ENCODE data around the gene MAP3K10.

The MAP3K10 gene

GRCh38 chr19:40233811-40234389 lies 42.7 kb downstream of the MAP3K10 start:
- DNase-seq (ENCODE audit: low spot score) = no peak

DNA sequence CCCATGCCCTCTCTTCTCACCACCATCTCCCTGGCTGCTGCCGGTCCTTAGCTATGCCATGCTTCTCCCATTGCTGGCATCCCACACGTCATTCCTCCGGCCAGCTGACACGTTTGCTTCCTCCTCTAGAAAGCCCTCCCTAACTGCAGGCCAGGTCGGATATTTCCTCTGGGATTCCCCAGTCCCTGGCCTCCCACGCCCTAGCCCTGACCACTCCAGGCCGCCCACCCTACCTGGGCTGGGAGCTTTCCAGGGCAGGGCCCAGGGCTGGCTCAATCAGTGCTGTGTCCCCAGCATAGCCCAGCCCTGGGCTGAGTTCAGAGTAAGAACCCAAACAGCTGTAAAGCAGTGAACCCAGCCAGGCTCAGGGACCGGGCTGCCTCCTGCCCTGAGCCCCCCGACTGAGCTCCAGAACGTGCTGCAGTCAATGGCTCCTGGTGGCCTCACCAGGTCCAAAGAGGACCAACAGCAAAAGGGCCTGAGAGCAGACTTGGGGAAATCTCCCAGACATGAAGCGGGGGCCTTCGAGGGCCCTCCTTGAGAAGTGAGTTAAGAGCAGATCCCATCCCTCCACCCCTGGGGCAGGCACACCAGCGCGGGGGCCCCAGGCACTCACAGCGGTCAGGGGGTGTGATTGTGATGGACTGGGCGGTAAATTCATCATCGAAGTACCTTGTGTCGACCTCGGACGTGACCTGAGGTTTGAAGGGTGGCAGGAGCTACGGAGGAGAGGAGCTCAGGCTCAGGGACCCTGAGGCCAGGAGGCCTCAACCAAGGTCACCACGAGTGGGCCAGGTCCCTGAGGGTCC lies 43.4 kb downstream of the MAP3K10 start:
- DNase-seq (ENCODE audit: low spot score) = no peak

DNA sequence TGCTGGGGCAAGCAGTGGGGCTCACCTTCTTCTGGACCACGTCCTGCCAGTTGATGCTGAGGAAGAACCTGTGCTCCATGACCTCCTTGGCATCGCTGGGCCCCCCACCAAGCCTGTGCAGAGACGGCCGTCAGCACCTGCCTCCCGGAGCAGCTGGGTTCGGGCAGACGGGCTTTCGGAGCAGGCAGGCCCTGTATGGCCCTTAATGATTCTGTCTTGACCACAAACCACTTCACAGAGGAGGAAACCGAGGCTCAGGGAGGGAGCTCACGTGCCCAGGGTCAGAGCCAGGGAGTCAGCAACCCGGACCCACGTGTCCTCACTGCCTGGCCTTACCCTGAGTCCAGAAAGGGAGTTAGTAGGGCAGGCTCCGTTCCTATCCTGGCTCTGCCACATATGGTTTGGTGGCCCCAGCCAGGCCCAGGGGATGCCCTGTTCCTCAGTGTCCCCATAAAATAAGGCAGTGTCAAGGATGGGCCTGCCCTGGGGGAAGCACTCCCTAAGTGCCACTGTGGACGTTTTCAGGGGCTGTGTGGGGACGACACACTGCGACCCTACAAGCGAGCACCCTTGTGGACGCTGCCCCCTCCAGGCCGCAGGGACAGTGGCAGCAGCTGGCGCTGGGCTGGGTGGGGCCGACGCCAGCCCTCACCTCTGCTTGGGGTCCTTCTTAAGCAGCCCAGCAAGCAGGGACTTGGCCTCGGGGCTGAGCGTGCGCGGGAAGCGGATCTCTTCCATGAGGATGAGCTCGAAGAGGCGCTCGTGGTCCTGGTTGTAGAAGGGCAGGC lies 44.2 kb downstream of the MAP3K10 start:
- DNase-seq (ENCODE audit: low spot score) = no peak

DNA sequence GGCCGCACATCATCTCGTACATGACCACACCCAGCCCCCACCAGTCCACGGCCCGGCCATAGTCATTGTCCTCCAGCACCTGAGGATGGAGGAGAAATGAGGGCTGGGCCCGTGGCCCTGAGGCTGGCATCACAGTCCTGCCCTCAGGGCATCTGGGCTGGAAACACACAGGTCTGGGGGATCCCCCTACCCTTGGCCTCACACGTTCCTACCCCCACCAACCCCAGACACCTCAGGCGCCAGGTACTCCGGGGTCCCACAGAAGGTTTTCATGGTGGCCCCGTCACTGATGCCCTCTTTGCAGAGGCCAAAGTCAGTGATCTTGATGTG lies 44.8 kb downstream of the MAP3K10 start:
- DNase-seq (ENCODE audit: low spot score) = no peak

GRCh38 chr19:40236366-40236765 lies 45.1 kb downstream of the MAP3K10 start:
- no peak for DNase-seq (ENCODE audit: low spot score)

GRCh38 chr19:40237791-40238190 lies 46.6 kb downstream of the MAP3K10 start:
- DNase-seq (ENCODE audit: low spot score) = no peak

DNA sequence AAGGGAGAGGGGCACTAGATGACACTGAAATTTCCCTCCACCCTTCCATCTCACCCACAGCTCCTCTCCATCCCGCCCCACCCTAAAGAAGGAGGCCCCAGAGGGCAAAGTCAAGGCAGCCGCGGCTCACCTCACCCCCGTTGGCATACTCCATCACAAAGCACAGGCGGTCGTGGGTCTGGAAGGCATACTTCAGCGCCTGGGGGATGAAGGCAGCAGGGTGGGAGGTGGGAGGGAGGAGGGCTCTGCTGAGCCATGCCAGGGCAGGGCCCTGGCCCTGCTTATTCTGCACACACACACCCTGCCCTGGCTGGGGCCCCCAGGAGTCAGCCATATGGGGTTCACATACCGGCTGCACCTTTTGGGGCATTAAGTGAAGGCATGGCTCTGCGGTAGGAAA lies 47.5 kb downstream of the MAP3K10 start:
- DNase-seq (ENCODE audit: low spot score) = no peak

- no peak for DNase-seq (ENCODE audit: low spot score)
Measured at GRCh38 chr19:40239415-40240226, 48.4 kb downstream of the MAP3K10 start.

- DNase-seq (ENCODE audit: low spot score) = no peak
Measured at GRCh38 chr19:40240332-40240731, 49.1 kb downstream of the MAP3K10 start.

DNA sequence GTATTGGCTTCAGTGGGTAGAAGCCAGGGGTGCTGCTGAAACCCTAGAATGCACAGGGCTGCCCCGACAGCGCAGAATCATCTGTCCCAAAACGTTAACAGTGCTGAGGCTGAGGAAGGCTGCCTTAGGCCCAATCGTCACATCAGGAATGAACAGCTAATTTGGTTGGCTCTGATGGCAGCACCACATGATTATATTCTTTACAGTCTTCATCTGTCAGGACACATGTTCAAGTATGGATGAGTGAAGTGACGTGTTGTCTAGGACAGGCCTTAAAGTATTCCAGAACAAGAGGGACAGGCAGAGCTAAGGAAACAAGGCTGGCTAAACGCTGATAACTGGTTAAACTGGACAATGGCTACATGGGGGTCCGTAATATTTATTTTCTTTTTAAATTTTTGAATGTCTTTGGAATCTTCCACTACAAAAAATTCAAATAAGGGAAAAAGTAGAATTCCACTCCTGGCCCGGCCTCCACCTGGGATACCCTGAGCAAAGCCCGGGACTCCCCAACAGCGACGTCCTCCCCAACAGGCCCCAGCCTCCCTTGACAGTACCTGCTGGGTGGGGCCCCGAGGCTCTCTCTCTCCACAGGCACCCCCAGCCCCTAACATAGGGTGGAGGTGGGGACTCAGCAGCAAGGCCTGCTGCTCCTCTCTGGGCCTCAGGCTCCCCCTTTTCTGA lies 50.0 kb downstream of the MAP3K10 start:
- no peak for DNase-seq (ENCODE audit: low spot score)

DNA sequence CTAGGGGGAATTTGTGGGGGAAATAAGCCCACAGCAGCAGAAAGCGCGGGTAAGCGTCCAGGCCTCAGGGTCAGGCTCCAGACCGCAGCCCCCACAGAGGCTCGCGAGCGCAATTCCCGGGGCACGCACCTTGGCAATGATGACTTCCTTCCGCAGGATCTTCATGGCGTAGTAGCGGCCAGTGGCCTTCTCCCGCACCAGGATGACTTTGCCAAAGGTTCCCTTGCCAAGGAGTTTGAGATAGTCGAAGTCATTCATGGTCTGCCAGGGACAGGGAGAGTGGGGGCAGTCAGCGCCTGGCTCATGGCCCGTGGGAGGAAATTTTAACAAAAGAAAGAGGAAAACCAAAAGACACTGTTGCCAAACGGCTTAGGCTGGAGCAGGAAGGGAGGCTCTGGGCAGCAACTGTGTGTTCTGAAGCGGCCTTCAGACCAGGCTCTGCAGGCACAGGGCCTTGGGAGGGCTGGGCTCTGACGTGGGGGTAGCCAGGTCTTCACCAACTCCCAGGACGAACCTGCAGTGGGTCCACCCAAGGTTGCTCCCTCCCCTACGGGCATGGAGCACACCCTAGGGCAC lies 50.7 kb downstream of the MAP3K10 start:
- DNase-seq (ENCODE audit: low spot score) = peak; percentile 63

- no peak for DNase-seq (ENCODE audit: low spot score)
Measured at GRCh38 chr19:40242480-40242879, 51.3 kb downstream of the MAP3K10 start.

GRCh38 chr19:40243181-40243580 lies 52.0 kb downstream of the MAP3K10 start:
- DNase-seq (ENCODE audit: low spot score) = no peak

GRCh38 chr19:40244579-40245317 lies 53.5 kb downstream of the MAP3K10 start:
- DNase-seq (ENCODE audit: low spot score) = no peak

DNA sequence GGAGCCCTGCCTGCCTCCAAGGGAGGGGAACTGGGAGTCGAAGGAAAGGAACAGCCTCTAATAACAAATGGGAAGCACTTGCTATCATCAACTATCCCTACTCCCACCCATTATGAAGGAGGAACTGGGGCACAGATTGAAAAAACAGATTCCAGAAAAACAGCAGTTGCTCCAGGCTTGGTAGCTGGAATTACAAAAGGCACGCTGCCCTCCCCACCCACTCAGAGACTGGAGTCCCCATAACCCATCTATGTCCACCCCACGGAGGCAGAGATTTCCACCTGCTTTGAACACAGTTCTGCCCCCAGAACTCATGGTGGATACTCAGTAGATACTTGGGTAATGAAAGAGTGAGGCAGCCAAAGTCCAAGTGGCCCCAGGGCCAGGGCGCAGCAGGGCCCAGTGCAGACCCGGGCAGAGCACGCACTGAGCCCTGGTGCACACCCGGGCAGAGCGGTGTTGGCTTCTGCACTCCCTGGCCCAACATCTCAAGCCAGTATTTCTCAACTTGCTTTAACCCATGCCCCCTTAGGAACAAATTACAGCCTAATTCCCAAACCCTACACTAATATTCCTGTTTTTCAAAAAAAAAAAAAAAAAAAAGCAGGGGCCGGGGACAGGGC lies 54.4 kb downstream of the MAP3K10 start:
- no peak for DNase-seq (ENCODE audit: low spot score)

DNA sequence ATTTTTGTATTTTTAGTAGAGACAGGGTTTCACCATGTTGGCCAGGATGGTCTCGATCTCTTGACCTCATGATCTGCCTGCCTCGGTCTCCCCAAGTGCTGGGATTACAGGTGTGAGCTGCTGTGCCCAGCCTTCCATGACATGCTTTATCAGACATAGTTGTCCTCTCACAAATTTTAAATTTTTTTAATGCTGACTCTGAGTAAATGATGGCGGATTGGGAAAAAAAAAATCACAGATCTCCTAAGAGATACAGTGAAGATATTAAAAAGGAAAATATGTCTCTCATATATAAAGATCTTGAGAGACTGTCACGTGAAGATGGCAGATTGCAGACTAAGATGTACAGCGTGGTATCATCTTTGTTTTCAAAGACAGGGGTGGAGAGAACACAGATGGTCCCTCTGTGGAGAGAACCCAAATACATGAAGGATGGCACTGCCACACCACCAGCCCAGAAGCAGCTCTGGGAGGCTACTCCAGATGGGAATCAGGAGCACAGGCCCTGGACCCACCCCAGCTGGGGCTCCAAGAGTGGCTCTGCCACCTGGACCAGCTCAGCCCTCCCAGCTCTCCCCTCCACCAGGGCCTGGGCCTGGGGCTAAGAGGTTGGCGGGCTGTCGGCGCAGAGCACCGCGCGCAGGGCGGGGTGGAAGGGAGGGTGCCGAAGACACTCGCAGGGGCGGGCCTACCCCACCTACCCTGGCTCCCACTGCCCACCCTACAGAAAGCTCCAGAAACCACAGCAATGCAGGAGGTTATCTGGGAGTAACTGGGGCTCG lies 55.3 kb downstream of the MAP3K10 start:
- DNase-seq (ENCODE audit: low spot score) = no peak

GRCh38 chr19:40247178-40247577 lies 56.0 kb downstream of the MAP3K10 start:
- no peak for DNase-seq (ENCODE audit: low spot score)

DNA sequence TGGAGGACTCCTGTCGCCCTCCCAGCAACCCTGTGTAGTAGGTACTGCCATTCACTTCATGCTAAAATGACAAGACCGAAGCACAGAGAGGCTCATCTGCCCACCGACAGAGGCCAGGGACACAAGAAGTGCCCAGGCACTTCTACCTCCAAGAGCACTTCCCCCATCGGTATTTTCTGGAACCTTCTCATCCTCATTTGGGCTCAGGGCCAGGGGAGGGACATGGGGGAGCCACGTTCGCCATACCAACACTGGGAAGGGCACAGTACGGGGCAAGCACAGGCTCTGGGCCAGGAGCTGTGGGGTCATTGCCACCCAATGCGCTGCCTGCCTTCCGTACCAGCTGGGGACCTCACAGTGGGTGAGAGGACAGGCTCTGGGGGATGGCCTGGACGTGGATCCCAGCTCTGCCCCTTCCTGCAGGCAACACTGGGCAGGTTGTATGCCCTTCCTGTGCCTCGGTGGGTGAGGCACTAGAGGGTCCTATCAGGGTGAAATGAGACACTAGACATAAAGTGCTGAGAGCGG lies 56.6 kb downstream of the MAP3K10 start:
- no peak for DNase-seq (ENCODE audit: low spot score)

DNA sequence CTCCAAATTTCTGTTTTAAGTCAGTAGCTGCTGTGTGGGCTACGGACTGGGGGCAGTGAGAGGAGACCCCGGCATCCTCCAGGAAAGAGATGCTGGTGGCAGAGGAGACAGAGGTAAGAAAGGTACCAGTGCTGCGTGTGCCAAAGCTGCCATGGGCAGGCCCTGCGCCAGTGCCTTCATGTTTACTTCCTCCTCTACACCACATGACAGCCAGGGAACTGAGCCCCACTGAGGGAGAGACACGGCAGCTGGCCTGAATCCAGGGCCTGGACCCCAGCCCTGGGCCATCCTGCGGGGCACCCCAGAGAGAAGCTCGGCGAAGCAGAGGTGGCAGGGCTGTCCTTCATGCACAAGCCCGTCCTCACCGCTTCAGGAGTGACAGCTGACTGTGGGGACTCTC lies 58.0 kb downstream of the MAP3K10 start:
- no peak for DNase-seq (ENCODE audit: low spot score)
